Measurements from ENCODE around the gene MUSK. TPM values are rescaled to one million over a fixed set of nuclear protein-coding genes. Genes with fewer than 3 reads are reported as not detected.

The MUSK gene
- total and polyA plus RNA-seq, 2 donors (not counting 3 experiments of a cell fraction or from before 2014, with no cell fraction given): 0.08 TPM; not detected in 1

DNA sequence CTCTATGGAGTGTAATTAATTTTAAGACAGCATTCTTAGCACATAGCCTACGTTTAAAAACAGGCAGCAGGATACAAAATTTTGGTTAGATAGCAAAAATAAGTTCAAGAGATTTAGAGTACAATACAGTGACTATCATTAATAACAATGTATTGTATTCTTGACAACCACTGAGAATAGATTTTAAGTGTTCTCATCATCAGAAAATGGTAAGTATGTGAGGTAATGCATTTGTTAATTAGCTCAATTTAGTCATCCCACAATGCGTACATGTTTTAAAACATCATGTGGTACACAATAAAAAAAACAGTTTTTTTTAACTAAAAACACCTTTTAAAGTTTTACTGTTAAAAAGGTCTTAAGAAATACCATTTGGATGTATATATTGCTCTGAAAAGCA is 94.2 kb downstream of the MUSK start:
- BruUV-seq (replicated peaks): no TSS peak
- intact Hi-C loops (cut with micrococcal nuclease): no loop called here
- TF ChIP-seq, protein P1, sequence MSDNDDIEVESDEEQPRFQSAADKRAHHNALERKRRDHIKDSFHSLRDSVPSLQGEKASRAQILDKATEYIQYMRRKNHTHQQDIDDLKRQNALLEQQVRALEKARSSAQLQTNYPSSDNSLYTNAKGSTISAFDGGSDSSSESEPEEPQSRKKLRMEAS (IDR thresholded peaks at IDR 0.05; ENCODE audit: insufficient read depth, insufficient read length): no peak
- TF ChIP-seq MYC (IDR thresholded peaks at IDR 0.05; ENCODE audit: low read depth, low read length): no peak
- no peak for TF ChIP-seq POLR2A (IDR thresholded peaks at IDR 0.05; ENCODE audit: low read depth, low read length)
- TF ChIP-seq EZH2 (IDR thresholded peaks at IDR 0.05; ENCODE audit: borderline replicate concordance, low read depth, low read length, severe bottlenecking): no peak
- no peak for TF ChIP-seq JUN (IDR thresholded peaks at IDR 0.05; ENCODE audit: borderline replicate concordance, insufficient read depth, insufficient read length, low read depth)
- TF ChIP-seq FOS (IDR thresholded peaks at IDR 0.05; ENCODE audit: borderline replicate concordance, insufficient read depth, low read length): no peak
- TF ChIP-seq, protein P2, sequence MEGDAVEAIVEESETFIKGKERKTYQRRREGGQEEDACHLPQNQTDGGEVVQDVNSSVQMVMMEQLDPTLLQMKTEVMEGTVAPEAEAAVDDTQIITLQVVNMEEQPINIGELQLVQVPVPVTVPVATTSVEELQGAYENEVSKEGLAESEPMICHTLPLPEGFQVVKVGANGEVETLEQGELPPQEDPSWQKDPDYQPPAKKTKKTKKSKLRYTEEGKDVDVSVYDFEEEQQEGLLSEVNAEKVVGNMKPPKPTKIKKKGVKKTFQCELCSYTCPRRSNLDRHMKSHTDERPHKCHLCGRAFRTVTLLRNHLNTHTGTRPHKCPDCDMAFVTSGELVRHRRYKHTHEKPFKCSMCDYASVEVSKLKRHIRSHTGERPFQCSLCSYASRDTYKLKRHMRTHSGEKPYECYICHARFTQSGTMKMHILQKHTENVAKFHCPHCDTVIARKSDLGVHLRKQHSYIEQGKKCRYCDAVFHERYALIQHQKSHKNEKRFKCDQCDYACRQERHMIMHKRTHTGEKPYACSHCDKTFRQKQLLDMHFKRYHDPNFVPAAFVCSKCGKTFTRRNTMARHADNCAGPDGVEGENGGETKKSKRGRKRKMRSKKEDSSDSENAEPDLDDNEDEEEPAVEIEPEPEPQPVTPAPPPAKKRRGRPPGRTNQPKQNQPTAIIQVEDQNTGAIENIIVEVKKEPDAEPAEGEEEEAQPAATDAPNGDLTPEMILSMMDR (IDR thresholded peaks at IDR 0.05; ENCODE audit: extremely low read depth in 1 of 2, insufficient read depth in 1 of 2, low read depth in 1 of 2, low read length in 2 of 2): no peak
- TF ChIP-seq GATA2 (IDR thresholded peaks at IDR 0.05; ENCODE audit: insufficient read depth, insufficient read length, low read depth, low read length): no peak
- TF ChIP-seq POLR2AphosphoS5 (IDR thresholded peaks at IDR 0.05; ENCODE audit: insufficient read depth, low read depth, low read length): no peak

More for the DNA sequence above, 94.2 kb downstream of the MUSK start:
- ChIA-PET POLR2A (no interaction called here), CTCF (no interaction called here)
- no peaks in the 10 kb centered on the region for H4K20me1 ChIP-seq (replicated peaks; ENCODE audit: control insufficient read depth, extremely low read depth, insufficient read depth, low read length)
- no peak for DNase-seq (ENCODE audit: low read depth, low spot score)
- no peaks in the 10 kb centered on the region for H3K9me3 ChIP-seq (replicated peaks; ENCODE audit: control insufficient read depth, insufficient read depth, low read length)
- FAIRE-seq: no peak
- H3K79me2 ChIP-seq (ENCODE audit: control insufficient read depth, insufficient read depth, low read length): no peaks in the 10 kb centered on the region
- dilution Hi-C loops (cut with MboI; ENCODE audit: extremely low pct_ligation_motif_present, low sequenced_read_pairs): no loop called here
- H3K9ac ChIP-seq (replicated peaks; ENCODE audit: extremely low read depth, insufficient read depth, low read length): no peak overlapping the region
- no peaks in the 10 kb centered on the region for H3K36me3 ChIP-seq (ENCODE audit: control insufficient read depth in 2 of 2, extremely low read depth in 1 of 2, insufficient read depth in 2 of 2, low read length in 2 of 2)
- H3K4me1 ChIP-seq (ENCODE audit: control insufficient read depth, extremely low read depth, insufficient read depth, low read length): peaks cover 8% of the 10 kb centered on the region
- H2AFZ ChIP-seq (ENCODE audit: low read depth, low read length): no peak overlapping the region
- H3K9me1 ChIP-seq (replicated peaks; ENCODE audit: control insufficient read depth, extremely low read depth, insufficient read depth, low read length): no peaks in the 10 kb centered on the region
- H3K27me3 ChIP-seq (ENCODE audit: control insufficient read depth in 2 of 2, insufficient read depth in 2 of 2, low read length in 2 of 2): no peaks in the 10 kb centered on the region
- no peak overlapping the region for H3K4me3 ChIP-seq (replicated peaks in 1 of 3; ENCODE audit: insufficient read depth in 1 of 3, low read depth in 1 of 3, low read length in 3 of 3)
- H3K4me2 ChIP-seq (ENCODE audit: insufficient read depth, low read length): no peak overlapping the region
- no peak overlapping the region for H3K27ac ChIP-seq (ENCODE audit: insufficient read depth, low read depth, low read length)

Data from endothelial cell of umbilical vein (primary cell).